Measurements from ENCODE around the gene SLC2A4. TPM values are rescaled to one million over a fixed set of nuclear protein-coding genes. Genes with fewer than 3 reads are reported as not detected.
A peak's percentile ranks its signal among the peaks of the same experiment; 100 is the strongest.

The SLC2A4 gene
- total RNA-seq, 2 donors from 2014 or later, result 1.2 to 7.7 TPM

- Histone ChIP-seq H3K27me3 (replicated peaks; ENCODE audit: insufficient read depth) (no peaks in the 10 kb centered on the region), H3K4me3 (no peak overlapping the region), H3K4me1 (ENCODE audit: control insufficient read depth in 1 of 2, low read depth in 2 of 2) (peaks cover 18 to 36% of the 10 kb centered on the region in 2 donors), H3K27ac (no peak overlapping the region), H3K36me3 (peaks cover 22% of the 10 kb centered on the region), H3K9me3 (no peaks in the 10 kb centered on the region)
- no peak for TF ChIP-seq CTCF (IDR thresholded peaks at IDR 0.05)
- DNase-seq (ENCODE audit: low spot score) (no peak), ATAC-seq (ENCODE audit: insufficient number of reproducible peaks, low FRiP score, low read depth) (no peak)
These were observed 32.7 kb upstream of the SLC2A4 start for GRCh38 chr17:7248796-7249195.

- H3K27ac ChIP-seq, result no peak overlapping the region
- H3K27me3 ChIP-seq (replicated peaks; ENCODE audit: insufficient read depth), result no peaks in the 10 kb centered on the region
- ATAC-seq (ENCODE audit: insufficient number of reproducible peaks, low FRiP score, low read depth), result no peak
- H3K4me3 ChIP-seq, result no peak overlapping the region
- TF ChIP-seq CTCF (IDR thresholded peaks at IDR 0.05), result no peak
- peaks cover 17% of the 10 kb centered on the region for H3K36me3 ChIP-seq
- no peaks in the 10 kb centered on the region for H3K9me3 ChIP-seq
- peaks cover 18 to 36% of the 10 kb centered on the region in 2 donors for H3K4me1 ChIP-seq (ENCODE audit: control insufficient read depth in 1 of 2, low read depth in 2 of 2)
- no peak for DNase-seq (ENCODE audit: low spot score)
These were observed 32.3 kb upstream of the SLC2A4 start for GRCh38 chr17:7249214-7249613.

GRCh38 chr17:7249830-7250229 lies 31.7 kb upstream of the SLC2A4 start:
- ATAC-seq (ENCODE audit: insufficient number of reproducible peaks, low FRiP score, low read depth) (no peak), DNase-seq (ENCODE audit: low spot score) (no peak)
- Histone ChIP-seq H3K4me1 (ENCODE audit: control insufficient read depth in 1 of 2, low read depth in 2 of 2) (peaks cover 18 to 36% of the 10 kb centered on the region in 2 donors), H3K9me3 (no peaks in the 10 kb centered on the region), H3K4me3 (peak overlapping the region; percentile 98), H3K27ac (no peak overlapping the region), H3K36me3 (peaks cover 16% of the 10 kb centered on the region), H3K27me3 (replicated peaks; ENCODE audit: insufficient read depth) (no peaks in the 10 kb centered on the region)
- TF ChIP-seq CTCF (IDR thresholded peaks at IDR 0.05), result no peak

GRCh38 chr17:7250695-7251627 lies 30.6 kb upstream of the SLC2A4 start:
- no peak for DNase-seq (ENCODE audit: low spot score)
- Histone ChIP-seq H3K27ac (peak overlapping the region; percentile 99), H3K36me3 (peaks cover 18% of the 10 kb centered on the region), H3K4me1 (ENCODE audit: control insufficient read depth in 1 of 2, low read depth in 2 of 2) (peaks cover 18 to 36% of the 10 kb centered on the region in 2 donors), H3K9me3 (no peaks in the 10 kb centered on the region), H3K4me3 (peak overlapping the region; percentile 98), H3K27me3 (replicated peaks; ENCODE audit: insufficient read depth) (no peaks in the 10 kb centered on the region)
- ATAC-seq (ENCODE audit: insufficient number of reproducible peaks, low FRiP score, low read depth), result no peak
- no peak for TF ChIP-seq CTCF (IDR thresholded peaks at IDR 0.05)

- H3K27ac ChIP-seq, result peak within 1 kb of the TSS; percentile 99
- H3K36me3 ChIP-seq, result peaks cover 13% of the 10 kb centered on the region
- ATAC-seq (ENCODE audit: insufficient number of reproducible peaks, low FRiP score, low read depth) (peak; percentile 98), DNase-seq (ENCODE audit: low spot score) (peak; percentile 94)
- no peaks in the 10 kb centered on the region for H3K27me3 ChIP-seq (replicated peaks; ENCODE audit: insufficient read depth)
- H3K4me3 ChIP-seq, result peak within 1 kb of the TSS; percentile 98
- no peak for TF ChIP-seq CTCF (IDR thresholded peaks at IDR 0.05)
- no peaks in the 10 kb centered on the region for H3K9me3 ChIP-seq
- peaks cover 18 to 36% of the 10 kb centered on the region in 2 donors for H3K4me1 ChIP-seq (ENCODE audit: control insufficient read depth in 1 of 2, low read depth in 2 of 2)
These were observed 29.8 kb upstream of the SLC2A4 start, which contains the start of gene CTDNEP1 for GRCh38 chr17:7251661-7252175. TSS of gene CTDNEP1 (minus strand) at chr17:7251734. CDS start at chr17:7251296, 438 bp downstream.
